Esophagus muscularis mucosa (tissue), 4 donors: Measurements from ENCODE around the gene A1BG. TPM values are rescaled to one million over a fixed set of nuclear protein-coding genes. Genes with fewer than 3 reads are reported as not detected.

Source experiments
- DNase-seq: peaks from one replicate; pipeline ENCODE4 v3.0.0-alpha.2; 2017; ENCODE audit errors: extremely low spot score
- H3K27ac ChIP-seq, 4 donors: fragments of 200-600 bp; sonication (generic); replicated peaks in 1 of 4; 1 replicate in 3 of 4; 2 replicates in 1 of 4; pipeline ENCODE4 v1.5.1; 2016 to 2019; ENCODE audit warnings: mild to moderate bottlenecking in 1 of 4
- H3K27me3 ChIP-seq, 4 donors: fragments of 200-600 bp; sonication (generic); one replicate each; pipeline versions ENCODE4 v1.5.1 to v1.6.0; 2016 to 2019
- H3K36me3 ChIP-seq, 4 donors: fragments of 200-600 bp; sonication (generic); one replicate each; pipeline ENCODE4 v1.5.1; 2016 to 2019
- H3K4me1 ChIP-seq, 4 donors: fragments of 200-600 bp; sonication (generic); one replicate each; pipeline ENCODE4 v1.5.1; 2016 to 2019
- H3K4me3 ChIP-seq, 4 donors: fragments of 200-600 bp; sonication (generic); 1 replicate in 2 of 4; 2 replicates in 2 of 4; pipeline ENCODE4 v1.5.1; 2016 to 2019; ENCODE audit warnings: mild to moderate bottlenecking in 4 of 4, moderate library complexity in 1 of 4
- H3K9me3 ChIP-seq, 4 donors: fragments of 200-600 bp; sonication (generic); 1 replicate in 3 of 4; 2 replicates in 1 of 4; pipeline ENCODE4 v1.5.1; 2016 to 2019
- EP300 ChIP-seq: sonication (generic); formaldehyde crosslinking; IDR thresholded peaks from one replicate; pipeline ENCODE4 v1.6.1; 2017; ENCODE audit warnings: antibody characterized with exemption
- POLR2A ChIP-seq: fragments of 450-650 bp; IDR thresholded peaks from one replicate; pipeline ENCODE4 v1.6.1; 2017; ENCODE audit warnings: antibody characterized with exemption, moderate library complexity, mild to moderate bottlenecking, low read depth
- POLR2AphosphoS5 ChIP-seq, 2 donors: sonication (generic); formaldehyde crosslinking; IDR thresholded peaks; one replicate each; pipeline ENCODE4 v1.6.1; 2017; ENCODE audit warnings: antibody characterized with exemption in 2 of 2
- WGBS: methylation state at CpG from one replicate; pipeline ENCODE4 v1.1.5; 2018; 5-methylcytosine and 5-hydroxymethylcytosine counted together
- intact Hi-C: fragments of 100-400 bp; cut with DNase I; formaldehyde crosslinking; loops from one replicate; pipeline ENCODE4 v1.15.1; 2023
- total RNA-seq, 4 donors: library from RNA; depleted of rRNA; stranded (reverse); fragments of >200 nt; gene quantifications; one replicate each; pipeline versions ENCODE4 v1.1.0 to v1.2.1, GENCODE V29; 2016
- TF ChIP-seq, protein P1 (sequence below), 3 experiments: fragments of 200-600 bp in 2 of 3; fragments of 450-650 bp in 1 of 3; sonication (generic) in 2 of 3; IDR thresholded peaks; one replicate each; pipeline ENCODE4 v1.5.1; 2017 to 2019; ENCODE audit warnings: antibody characterized with exemption in 3 of 3, mild to moderate bottlenecking in 2 of 3, moderate library complexity in 1 of 3

Gene A1BG
- total RNA-seq, 4 donors from 2014 or later, result 0.83 to 12.1 (median 9.5) TPM

DNA sequence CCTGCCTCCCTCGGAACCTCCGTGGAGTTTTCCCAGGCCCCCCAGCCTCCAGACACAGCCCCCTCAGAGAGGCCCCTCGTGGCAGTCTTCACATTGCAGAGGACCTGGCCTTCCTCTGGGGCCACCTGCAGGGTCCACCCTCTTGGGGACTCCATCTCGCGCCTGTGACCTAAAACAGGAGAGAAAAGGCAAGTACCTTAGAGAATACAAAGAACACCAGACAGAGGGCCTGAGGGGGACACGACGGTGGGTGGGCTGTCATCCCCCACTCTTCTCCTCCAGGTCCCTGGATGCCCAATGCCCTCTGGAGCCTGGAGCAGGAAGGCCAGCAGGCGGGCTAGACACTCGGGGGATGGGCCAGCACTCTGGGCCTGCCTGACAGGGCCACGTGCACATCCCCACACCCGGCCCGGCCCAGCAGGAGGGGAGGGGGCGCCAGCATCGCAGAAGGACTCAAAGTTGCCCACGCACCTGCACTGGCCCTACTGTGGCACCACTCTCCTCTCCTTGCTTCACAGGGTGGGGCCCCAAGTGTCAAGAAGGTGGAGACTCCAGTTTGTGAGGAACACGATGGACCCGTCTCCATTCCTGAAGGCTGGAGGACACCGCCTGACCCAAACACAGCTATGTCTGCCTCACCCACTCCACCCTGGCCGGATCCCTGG is 4.3 kb upstream of the A1BG start:
- intact Hi-C loops, result no loop called here
- no peak for DNase-seq
- TF ChIP-seq, protein P1, sequence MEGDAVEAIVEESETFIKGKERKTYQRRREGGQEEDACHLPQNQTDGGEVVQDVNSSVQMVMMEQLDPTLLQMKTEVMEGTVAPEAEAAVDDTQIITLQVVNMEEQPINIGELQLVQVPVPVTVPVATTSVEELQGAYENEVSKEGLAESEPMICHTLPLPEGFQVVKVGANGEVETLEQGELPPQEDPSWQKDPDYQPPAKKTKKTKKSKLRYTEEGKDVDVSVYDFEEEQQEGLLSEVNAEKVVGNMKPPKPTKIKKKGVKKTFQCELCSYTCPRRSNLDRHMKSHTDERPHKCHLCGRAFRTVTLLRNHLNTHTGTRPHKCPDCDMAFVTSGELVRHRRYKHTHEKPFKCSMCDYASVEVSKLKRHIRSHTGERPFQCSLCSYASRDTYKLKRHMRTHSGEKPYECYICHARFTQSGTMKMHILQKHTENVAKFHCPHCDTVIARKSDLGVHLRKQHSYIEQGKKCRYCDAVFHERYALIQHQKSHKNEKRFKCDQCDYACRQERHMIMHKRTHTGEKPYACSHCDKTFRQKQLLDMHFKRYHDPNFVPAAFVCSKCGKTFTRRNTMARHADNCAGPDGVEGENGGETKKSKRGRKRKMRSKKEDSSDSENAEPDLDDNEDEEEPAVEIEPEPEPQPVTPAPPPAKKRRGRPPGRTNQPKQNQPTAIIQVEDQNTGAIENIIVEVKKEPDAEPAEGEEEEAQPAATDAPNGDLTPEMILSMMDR (IDR thresholded peaks at IDR 0.05), result no peak
- TF ChIP-seq POLR2A (no peak), EP300 (no peak)
- Histone ChIP-seq H3K4me1 (peaks cover 23 to 35% (median 28%) of the 10 kb centered on the region in 4 donors), H3K9me3 (no peaks in the 10 kb centered on the region), H3K36me3 (peaks cover 0 to 3% (median 0%) of the 10 kb centered on the region in 4 donors), H3K4me3 (no peak overlapping the region), H3K27ac (no peak overlapping the region), H3K27me3 (peaks cover 0 to 53% (median 22%) of the 10 kb centered on the region in 4 donors)
- WGBS, result 78% methylated on average over 7 of the region's 19 CpGs

DNA sequence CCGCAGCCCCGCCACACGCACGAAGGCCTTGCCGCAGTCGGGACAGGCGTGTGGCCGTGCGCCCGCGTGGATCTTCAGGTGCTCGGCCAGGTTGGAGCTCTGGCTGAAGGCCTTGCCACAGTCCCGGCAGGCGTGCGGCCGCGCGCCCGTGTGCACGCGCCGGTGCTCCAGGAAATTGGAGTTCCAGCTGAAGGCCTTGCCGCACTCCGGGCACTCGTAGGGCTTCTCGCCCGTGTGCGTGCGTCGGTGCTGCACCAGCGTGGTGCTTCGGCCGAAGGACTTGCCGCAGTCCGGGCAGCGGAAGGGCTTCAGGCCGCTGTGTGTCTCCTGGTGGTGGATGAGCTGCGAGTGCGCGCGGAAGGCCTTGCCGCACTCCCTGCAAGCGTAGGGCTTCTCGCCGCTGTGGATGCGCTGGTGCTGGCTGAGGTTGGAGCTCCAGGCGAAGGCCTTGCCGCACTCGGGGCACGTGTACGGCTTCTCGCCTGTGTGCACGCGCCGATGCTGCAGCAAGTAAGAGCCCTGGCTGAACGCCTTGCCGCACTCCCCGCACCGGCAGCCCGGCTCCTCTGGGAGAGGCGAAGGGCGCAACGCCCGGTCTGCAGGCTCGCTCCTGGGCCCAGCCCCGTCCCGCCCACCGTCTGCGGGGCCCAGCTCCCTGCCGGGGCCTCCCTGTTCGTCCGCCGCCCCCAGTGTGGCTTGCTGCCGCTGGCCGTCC is 3.6 kb upstream of the A1BG start:
- intact Hi-C loops, result no loop called here
- no peak for TF ChIP-seq POLR2A
- no peak for TF ChIP-seq EP300
- TF ChIP-seq, protein P1 (IDR thresholded peaks at IDR 0.05), result no peak
- TF ChIP-seq POLR2AphosphoS5 (IDR thresholded peaks at IDR 0.05), result no peak
- peaks cover 0 to 60% (median 26%) of the 10 kb centered on the region in 4 donors for H3K27me3 ChIP-seq
- 45% methylated on average over 36 of the region's 75 CpGs for WGBS
- H3K36me3 ChIP-seq, result peaks cover 0 to 3% (median 0%) of the 10 kb centered on the region in 4 donors
- peak overlapping the region; percentile 29 to 43 (median 38) for H3K4me3 ChIP-seq
- H3K27ac ChIP-seq, result no peak overlapping the region
- peaks cover 22 to 35% (median 26%) of the 10 kb centered on the region in 4 donors for H3K4me1 ChIP-seq
- DNase-seq, result no peak
- H3K9me3 ChIP-seq, result no peaks in the 10 kb centered on the region

DNA sequence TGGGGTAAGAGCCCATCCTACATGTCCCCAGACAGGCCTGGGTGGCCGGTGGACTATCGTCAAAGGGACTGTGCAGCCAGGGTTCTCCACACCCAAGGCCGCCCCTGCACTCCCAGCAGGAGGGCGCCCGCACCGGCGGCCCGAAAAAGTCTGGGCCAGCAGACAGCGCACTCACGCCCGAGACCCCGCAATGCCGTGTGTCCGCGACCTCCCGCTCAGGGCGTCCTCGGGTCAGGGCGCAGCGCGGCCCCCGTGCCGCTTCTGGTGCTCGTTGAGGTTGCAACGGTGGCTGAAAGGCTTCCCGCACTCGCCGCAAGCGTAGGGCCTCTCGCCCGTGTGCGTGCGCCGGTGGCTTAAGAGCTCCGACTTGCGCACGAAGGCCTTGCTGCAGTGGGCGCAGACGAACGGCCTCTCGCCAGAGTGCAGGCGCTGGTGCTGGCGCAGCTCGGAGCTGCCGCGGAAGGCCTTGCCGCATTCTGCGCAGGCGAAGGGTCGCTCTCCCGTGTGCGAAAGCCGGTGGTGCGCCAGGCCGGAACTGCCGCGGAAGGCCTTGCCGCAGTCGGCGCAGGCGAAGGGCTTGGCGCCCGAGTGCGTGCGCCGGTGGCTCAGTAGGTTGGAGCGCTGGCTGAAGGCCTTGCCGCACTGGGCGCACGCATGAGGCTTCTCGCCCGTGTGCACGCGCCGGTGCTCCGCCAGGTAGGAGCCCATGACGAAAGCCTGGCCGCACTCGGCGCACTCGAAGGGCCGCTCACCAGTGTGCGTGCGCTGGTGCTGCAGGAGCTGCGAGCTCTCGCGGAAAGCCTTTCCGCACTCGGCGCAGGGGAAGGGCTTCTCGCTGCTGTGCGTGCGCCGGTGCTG is 2.8 kb upstream of the A1BG start:
- Histone ChIP-seq H3K36me3 (peaks cover 0 to 3% (median 0%) of the 10 kb centered on the region in 4 donors), H3K27ac (no peak overlapping the region), H3K9me3 (no peaks in the 10 kb centered on the region), H3K27me3 (peaks cover 0 to 67% (median 28%) of the 10 kb centered on the region in 4 donors), H3K4me3 (peak overlapping the region; percentile 29 to 43 (median 38)), H3K4me1 (peaks cover 14 to 27% (median 19%) of the 10 kb centered on the region in 4 donors)
- intact Hi-C loops, result no loop called here
- DNase-seq, result no peak
- 54% methylated on average over 7 of the region's 94 CpGs for WGBS
- TF ChIP-seq, protein P1 (IDR thresholded peaks at IDR 0.05), result no peak
- TF ChIP-seq POLR2AphosphoS5 (IDR thresholded peaks at IDR 0.05), result peak in 1 of 2 donors; percentile 10

- H3K36me3 ChIP-seq, result peaks cover 0 to 10% (median 0%) of the 10 kb centered on the region in 4 donors
- 93% methylated on average over 10 of the region's 10 CpGs for WGBS
- no peak overlapping the region for H3K27ac ChIP-seq
- no peak overlapping the region for H3K4me3 ChIP-seq
- peaks cover 19 to 33% (median 26%) of the 10 kb centered on the region in 4 donors for H3K4me1 ChIP-seq
- DNase-seq, result no peak
- H3K9me3 ChIP-seq, result no peaks in the 10 kb centered on the region
- intact Hi-C loops, result no loop called here
- no peak for TF ChIP-seq EP300
- peaks cover 0 to 76% (median 36%) of the 10 kb centered on the region in 4 donors for H3K27me3 ChIP-seq
These were observed 2.0 kb upstream of the A1BG start for GRCh38 chr19:58355215-58355796.
